Measurements from ENCODE around the gene LPCAT4.

DNA sequence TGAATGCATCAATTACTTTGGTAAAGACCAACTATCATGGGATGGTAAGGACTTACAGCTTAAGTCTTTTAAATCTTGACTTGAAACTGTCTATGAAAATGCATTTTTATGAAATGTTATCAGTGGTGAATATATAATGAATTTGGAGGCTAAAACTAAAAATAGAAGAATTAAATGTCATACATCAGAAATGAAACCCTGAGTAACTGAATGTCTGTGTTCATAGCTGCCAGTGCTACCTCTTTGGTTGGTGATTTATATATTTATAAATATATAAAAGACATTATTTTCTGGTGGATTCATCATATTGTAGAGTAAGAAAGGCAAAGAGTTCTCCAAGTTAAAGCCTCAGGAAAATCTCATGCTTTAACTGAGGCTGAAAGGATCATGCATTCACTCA lies 41.6 kb downstream of the LPCAT4 start:
- TF ChIP-seq MAX (IDR thresholded peaks at IDR 0.05; ENCODE audit: insufficient read depth, insufficient read length) (no peak), POLR2AphosphoS5 (IDR thresholded peaks at IDR 0.05; ENCODE audit: insufficient read depth, low read depth, low read length) (no peak), POLR2A (IDR thresholded peaks at IDR 0.05; ENCODE audit: low read depth, low read length) (no peak), GATA2 (IDR thresholded peaks at IDR 0.05; ENCODE audit: insufficient read depth, insufficient read length, low read depth, low read length) (no peak), EZH2 (IDR thresholded peaks at IDR 0.05; ENCODE audit: borderline replicate concordance, low read depth, low read length, severe bottlenecking) (no peak)
- TF ChIP-seq, protein P1, sequence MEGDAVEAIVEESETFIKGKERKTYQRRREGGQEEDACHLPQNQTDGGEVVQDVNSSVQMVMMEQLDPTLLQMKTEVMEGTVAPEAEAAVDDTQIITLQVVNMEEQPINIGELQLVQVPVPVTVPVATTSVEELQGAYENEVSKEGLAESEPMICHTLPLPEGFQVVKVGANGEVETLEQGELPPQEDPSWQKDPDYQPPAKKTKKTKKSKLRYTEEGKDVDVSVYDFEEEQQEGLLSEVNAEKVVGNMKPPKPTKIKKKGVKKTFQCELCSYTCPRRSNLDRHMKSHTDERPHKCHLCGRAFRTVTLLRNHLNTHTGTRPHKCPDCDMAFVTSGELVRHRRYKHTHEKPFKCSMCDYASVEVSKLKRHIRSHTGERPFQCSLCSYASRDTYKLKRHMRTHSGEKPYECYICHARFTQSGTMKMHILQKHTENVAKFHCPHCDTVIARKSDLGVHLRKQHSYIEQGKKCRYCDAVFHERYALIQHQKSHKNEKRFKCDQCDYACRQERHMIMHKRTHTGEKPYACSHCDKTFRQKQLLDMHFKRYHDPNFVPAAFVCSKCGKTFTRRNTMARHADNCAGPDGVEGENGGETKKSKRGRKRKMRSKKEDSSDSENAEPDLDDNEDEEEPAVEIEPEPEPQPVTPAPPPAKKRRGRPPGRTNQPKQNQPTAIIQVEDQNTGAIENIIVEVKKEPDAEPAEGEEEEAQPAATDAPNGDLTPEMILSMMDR (IDR thresholded peaks at IDR 0.05; ENCODE audit: extremely low read depth in 1 of 2, insufficient read depth in 1 of 2, low read depth in 1 of 2, low read length in 2 of 2) = no peak

All from endothelial cell of umbilical vein (primary cell).